Renal cortical epithelial cell (primary cell): ENCODE measurements around the gene RUNDC3A. TPM values are rescaled to one million over a fixed set of nuclear protein-coding genes. Genes with fewer than 3 reads are reported as not detected.
"Not testable (repeated sequence)": the region's sequence is repeated elsewhere in the genome, so short reads cannot be mapped to it uniquely, and the experiment has no call there.

Experiments used
- DNase-seq: peaks from one replicate; pipeline ENCODE4 v3.0.0-alpha.2; 2011; ENCODE audit warnings: low read depth
- total RNA-seq: library from RNA; depleted of rRNA; stranded (reverse); fragments of >200 nt; gene quantifications from 2 replicates; pipeline ENCODE4 v1.2.3, GENCODE V29; 2014

Gene RUNDC3A
- total RNA-seq, 1 donor from 2014 or later = 2.9 TPM

GRCh38 chr17:44343510-44344209 lies 35.3 kb downstream of the RUNDC3A start:
- DNase-seq = no peak

- peak; percentile 97 for DNase-seq
These were observed 36.6 kb downstream of the RUNDC3A start, which contains the start of gene GRN for GRCh38 chr17:44344939-44345453. Gene GRN, plus strand, starts transcription at chr17:44345302. Its CDS starts 3,863 bp downstream, at chr17:44349165.

GRCh38 chr17:44345454-44346026 lies 37.1 kb downstream of the RUNDC3A start:
- peak; percentile 75 for DNase-seq

- no peak for DNase-seq
These were observed 37.9 kb downstream of the RUNDC3A start for GRCh38 chr17:44346064-44346844.

GRCh38 chr17:44347206-44348055 lies 39.0 kb downstream of the RUNDC3A start:
- DNase-seq = not testable (repeated sequence)

GRCh38 chr17:44348234-44348987 lies 40.0 kb downstream of the RUNDC3A start:
- peak; percentile 30 for DNase-seq

GRCh38 chr17:44348988-44349364 lies 40.6 kb downstream of the RUNDC3A start:
- no peak for DNase-seq

- DNase-seq = no peak
These were observed 41.2 kb downstream of the RUNDC3A start for GRCh38 chr17:44349553-44350070.

GRCh38 chr17:44350733-44351226 lies 42.4 kb downstream of the RUNDC3A start:
- peak; percentile 33 for DNase-seq

GRCh38 chr17:44351464-44351863 lies 43.1 kb downstream of the RUNDC3A start:
- no peak for DNase-seq

GRCh38 chr17:44351961-44352827 lies 43.8 kb downstream of the RUNDC3A start:
- DNase-seq = no peak

GRCh38 chr17:44352828-44353671 lies 44.6 kb downstream of the RUNDC3A start:
- no peak for DNase-seq

- no peak for DNase-seq
These were observed 45.4 kb downstream of the RUNDC3A start for GRCh38 chr17:44353672-44354331.

- DNase-seq = no peak
These were observed 46.5 kb downstream of the RUNDC3A start for GRCh38 chr17:44354582-44355561.

- no peak for DNase-seq
These were observed 47.3 kb downstream of the RUNDC3A start for GRCh38 chr17:44355642-44356099.

GRCh38 chr17:44356241-44356640 lies 47.8 kb downstream of the RUNDC3A start:
- no peak for DNase-seq

GRCh38 chr17:44358066-44358465 lies 49.7 kb downstream of the RUNDC3A start:
- no peak for DNase-seq
